ENCODE data around the gene PTCH1.

PTCH1 gene

DNA sequence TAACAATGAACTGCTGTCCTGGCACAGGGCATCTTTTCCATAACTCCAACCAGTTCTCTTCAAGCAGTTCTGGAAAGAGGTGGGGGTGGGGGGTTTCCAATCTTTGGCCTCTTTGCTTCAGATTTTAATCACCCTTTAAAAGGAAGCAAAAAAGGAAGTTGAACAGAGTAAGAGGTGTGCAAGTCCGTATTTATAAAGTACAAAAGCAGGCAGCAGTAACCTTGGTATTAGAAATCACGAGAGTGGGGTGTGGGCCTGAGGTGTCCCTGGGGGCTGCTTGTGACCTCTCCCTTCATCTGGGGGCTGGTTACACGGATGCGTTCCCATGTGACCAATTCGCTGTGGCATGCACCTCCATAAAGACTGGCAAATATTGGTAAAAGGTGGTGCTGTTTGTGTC, 70.5 kb downstream of the PTCH1 start:
- no peak for FAIRE-seq
- DNase-seq (ENCODE audit: insufficient read length, low spot score), result no peak

DNA sequence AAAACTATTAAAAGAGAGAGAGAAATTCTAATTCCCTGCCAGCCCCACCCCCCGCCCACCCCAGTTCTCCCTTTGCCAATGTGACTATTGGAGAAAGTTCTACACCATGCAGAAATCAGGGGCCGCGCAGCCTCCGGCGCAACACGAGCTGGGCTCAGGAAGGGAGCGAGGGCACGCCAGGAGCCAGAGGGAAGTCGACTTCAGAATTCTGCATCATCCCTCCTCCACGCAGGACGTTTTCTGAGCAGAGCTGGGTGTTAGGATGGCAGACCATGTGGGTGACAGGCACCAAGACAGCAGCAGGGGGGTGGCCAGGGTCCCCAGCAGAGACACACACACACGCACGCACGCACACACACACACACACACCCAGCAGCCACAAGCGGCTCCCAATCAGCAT, 72.6 kb downstream of the PTCH1 start:
- no peak for FAIRE-seq

DNA sequence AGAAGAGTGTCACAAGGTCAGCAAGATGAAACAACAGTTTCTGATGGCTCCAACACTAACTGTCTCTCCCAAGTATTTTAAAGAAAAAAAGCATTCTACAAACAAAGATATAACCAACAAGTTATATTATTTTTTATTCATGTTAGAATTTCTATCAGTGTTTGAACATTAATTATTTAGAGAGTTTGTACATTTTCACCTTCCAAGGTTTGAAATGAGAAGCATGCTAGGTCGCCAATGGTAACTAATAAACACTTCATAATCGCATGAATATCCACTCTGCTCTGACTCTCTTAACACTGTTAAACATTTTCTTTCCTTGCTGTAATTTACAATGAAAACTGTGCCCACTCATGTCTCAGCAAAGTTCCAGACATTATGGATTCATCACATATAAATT, 73.5 kb downstream of the PTCH1 start:
- DNase-seq (ENCODE audit: insufficient read length, low spot score), result no peak
- FAIRE-seq, result no peak

More for the DNA sequence above, 72.6 kb downstream of the PTCH1 start:
- DNase-seq (ENCODE audit: insufficient read length, low spot score), result no peak

DNA sequence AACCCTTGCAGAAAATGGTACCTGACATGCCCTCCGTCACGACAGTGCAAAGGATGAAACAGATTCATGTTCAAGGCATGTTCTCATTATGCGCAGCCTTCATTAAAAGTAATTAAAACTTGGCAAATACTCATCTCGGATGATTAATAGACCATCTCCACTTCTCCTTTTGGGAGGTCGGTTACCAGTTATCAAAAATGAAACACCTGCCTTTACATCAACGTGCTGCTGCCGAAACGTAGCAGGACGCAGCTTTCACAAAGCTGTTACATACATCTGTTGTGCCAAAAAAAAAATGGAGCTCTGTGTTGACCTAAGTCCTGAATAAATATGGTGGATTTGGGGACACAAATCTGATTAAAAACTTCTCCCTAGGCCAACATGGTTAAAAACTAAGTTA, 75.7 kb downstream of the PTCH1 start:
- DNase-seq (ENCODE audit: insufficient read length, low spot score), result no peak
- no peak for FAIRE-seq

GRCh38 chr9:95440447-95440846, 76.3 kb downstream of the PTCH1 start:
- no peak for FAIRE-seq
- DNase-seq (ENCODE audit: insufficient read length, low spot score), result no peak

GRCh38 chr9:95438561-95439357, 78.0 kb downstream of the PTCH1 start:
- no peak for FAIRE-seq
- no peak for DNase-seq (ENCODE audit: insufficient read length, low spot score)

- no peak for DNase-seq (ENCODE audit: insufficient read length, low spot score)
- FAIRE-seq, result no peak
Measured at GRCh38 chr9:95437559-95437958, 79.2 kb downstream of the PTCH1 start.

- DNase-seq (ENCODE audit: insufficient read length, low spot score) (no peak), FAIRE-seq (no peak)
Measured at GRCh38 chr9:95436416-95436815, 80.4 kb downstream of the PTCH1 start.

GRCh38 chr9:95435074-95435728, 81.6 kb downstream of the PTCH1 start:
- DNase-seq (ENCODE audit: insufficient read length, low spot score) (no peak), FAIRE-seq (no peak)

DNA sequence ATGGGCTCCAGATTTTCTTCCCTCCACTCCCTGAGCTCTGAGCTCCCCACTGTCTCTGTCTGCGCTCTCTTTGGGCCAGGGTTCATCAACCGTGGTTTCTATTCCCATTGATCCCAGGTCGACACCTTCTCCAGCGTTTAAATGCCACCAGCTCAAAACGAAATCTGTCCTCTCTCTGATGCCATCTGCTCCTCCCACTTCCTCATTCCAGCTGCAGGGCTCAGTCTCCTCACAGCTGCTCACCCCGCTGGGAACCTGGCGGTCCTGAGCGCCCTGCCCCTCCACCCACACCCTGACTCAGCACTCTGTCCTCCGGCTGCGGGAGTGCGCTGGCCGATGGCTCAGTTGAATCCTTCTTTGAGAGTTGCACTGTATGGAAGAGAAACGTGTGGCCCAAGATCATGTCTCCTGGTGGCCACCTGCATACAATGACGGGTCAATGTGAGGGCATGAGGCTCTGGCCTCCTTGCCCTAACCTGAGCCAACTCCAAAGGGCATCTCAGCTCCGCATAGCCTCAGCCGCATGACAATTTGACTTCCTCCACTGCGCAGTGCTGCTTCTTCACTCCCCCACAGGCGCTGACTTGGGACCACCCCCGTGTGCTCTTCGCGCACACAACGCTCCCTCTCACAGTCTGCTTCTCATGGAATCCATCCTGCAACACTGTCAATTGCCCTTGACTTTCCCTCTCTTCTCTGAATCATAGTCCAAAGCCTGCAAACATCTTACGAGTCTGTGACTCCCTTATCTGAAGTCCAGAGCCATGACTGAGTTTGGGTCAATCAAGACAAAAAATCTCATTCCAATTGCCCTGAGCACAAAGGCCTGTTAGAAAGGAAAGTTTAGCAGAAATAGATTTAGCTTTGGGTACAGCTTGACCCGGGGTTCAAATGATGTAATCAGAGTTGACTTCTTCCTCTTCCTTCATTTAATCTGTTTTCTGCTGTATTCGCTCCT, 82.4 kb downstream of the PTCH1 start:
- DNase-seq (ENCODE audit: insufficient read length, low spot score), result no peak
- FAIRE-seq, result no peak

DNA sequence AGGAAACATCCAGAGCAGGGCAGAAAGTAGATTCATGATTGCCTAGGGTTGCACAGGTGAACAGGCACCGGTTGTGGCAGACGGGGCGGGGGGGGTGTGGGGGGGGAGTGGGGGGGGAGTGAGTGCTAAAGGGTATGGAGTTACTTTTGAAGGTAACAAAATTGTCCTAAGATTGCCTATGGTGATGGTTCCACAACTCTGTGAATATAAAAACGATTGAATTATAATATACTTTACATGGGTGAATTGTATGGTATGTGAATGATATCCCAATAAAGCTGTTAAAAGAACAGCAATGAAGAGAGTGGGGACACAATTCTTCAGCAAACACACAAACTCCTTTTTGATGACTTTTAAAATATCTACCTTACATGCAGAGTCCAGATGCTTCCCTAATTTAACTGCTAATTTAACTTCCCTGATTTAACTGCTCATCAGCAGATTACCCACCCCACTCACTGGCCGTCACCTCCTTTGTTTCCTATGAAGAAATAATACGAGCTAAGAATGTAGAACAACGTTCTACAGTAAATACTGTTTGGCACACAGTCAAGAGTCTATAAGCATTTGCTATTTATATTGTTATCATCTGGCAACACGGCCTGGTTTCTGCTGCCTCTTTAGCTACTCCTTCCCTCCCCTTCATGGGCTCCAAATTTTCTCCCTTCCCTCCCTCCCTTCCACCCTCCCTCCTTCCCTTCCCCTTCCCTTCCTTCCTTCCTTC, 83.5 kb downstream of the PTCH1 start:
- no peak for DNase-seq (ENCODE audit: insufficient read length, low spot score)
- FAIRE-seq, result no peak

- no peak for DNase-seq (ENCODE audit: insufficient read length, low spot score)
- no peak for FAIRE-seq
Measured at GRCh38 chr9:95431286-95431685, 85.5 kb downstream of the PTCH1 start.

GRCh38 chr9:95429948-95430620, 86.7 kb downstream of the PTCH1 start:
- DNase-seq (ENCODE audit: insufficient read length, low spot score) (no peak), FAIRE-seq (no peak)

GRCh38 chr9:95429096-95429495, 87.7 kb downstream of the PTCH1 start:
- DNase-seq (ENCODE audit: insufficient read length, low spot score), result no peak
- no peak for FAIRE-seq

- DNase-seq (ENCODE audit: insufficient read length, low spot score), result no peak
- FAIRE-seq, result peak; percentile 68
Measured at GRCh38 chr9:95425910-95426551, 90.7 kb downstream of the PTCH1 start.

DNA sequence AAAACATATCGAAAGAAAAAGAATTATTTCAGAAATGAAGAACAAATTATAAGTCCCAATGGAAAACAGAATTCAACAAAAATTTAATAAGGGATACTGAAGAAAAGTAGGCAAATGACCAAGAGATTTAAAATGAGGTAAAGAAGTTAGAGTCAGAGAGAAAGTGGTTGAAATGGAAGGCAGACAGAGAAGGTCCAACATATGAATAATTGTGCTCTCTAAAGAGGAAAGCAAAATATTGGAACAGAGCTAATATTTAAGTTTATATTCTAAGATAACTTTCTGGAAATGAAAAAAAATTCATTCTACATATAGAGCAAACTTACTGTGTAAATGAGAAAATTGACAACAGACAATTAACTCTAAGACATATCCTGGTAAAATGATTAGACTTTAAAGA, 94.1 kb downstream of the PTCH1 start:
- DNase-seq (ENCODE audit: insufficient read length, low spot score) (no peak), FAIRE-seq (no peak)

DNA sequence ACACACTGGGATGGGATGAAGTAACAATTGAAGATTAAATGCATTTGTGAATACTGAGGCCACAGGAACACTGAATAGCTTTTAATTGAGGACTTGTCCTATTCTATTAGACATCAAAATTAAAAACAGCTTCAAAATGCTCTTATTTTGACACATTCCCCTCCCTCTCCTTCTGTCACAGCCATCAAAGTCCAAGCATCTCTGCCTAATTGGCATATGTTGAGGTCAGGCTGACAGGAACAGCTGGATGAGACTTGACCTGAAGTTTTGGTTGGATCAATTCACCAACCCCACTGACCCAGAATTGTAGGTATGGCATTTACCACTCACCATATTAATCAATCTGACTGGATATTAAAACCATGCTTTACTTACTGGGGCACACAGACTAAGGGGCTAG, 96.3 kb downstream of the PTCH1 start:
- DNase-seq (ENCODE audit: insufficient read length, low spot score) (no peak), FAIRE-seq (no peak)

- DNase-seq (ENCODE audit: insufficient read length, low spot score) (no peak), FAIRE-seq (no peak)
Measured at GRCh38 chr9:95419444-95419843, 97.3 kb downstream of the PTCH1 start.

- DNase-seq (ENCODE audit: insufficient read length, low spot score) (no peak), FAIRE-seq (no peak)
Measured at GRCh38 chr9:95415158-95415557, 101.6 kb downstream of the PTCH1 start.

GRCh38 chr9:95413793-95414192, 103.0 kb downstream of the PTCH1 start:
- DNase-seq (ENCODE audit: insufficient read length, low spot score), result no peak
- no peak for FAIRE-seq

All from GM19239 (cell line).